Measurements from ENCODE around the gene RREB1. TPM values are rescaled to one million over a fixed set of nuclear protein-coding genes. Genes with fewer than 3 reads are reported as not detected.

The RREB1 gene
- total RNA-seq, 1 donor from 2014 or later = 67.7 TPM

GRCh38 chr6:7228662-7229375, 121.1 kb downstream of the RREB1 start:
- Mint-ChIP-seq H3K27ac (no peak overlapping the region), H3K4me1 (peaks cover 10% of the 10 kb centered on the region), H3K36me3 (ENCODE audit: low read depth) (peaks cover 84% of the 10 kb centered on the region), H3K27me3 (no peaks in the 10 kb centered on the region), H3K4me3 (no peak overlapping the region), H3K9me3 (no peaks in the 10 kb centered on the region)
- DNase-seq (no peak), ATAC-seq (ENCODE audit: low read depth) (no peak)
- CTCF ChIA-PET = no interaction called here
- POLR2A ChIA-PET = no interaction called here
- intact Hi-C loops (cut with micrococcal nuclease) = no loop called here
- TF ChIP-seq CTCF (IDR thresholded peaks at IDR 0.05) = no peak

- Mint-ChIP-seq H3K9me3 (no peaks in the 10 kb centered on the region), H3K4me3 (no peak overlapping the region), H3K27ac (no peak overlapping the region), H3K36me3 (ENCODE audit: low read depth) (peaks cover 83% of the 10 kb centered on the region), H3K27me3 (no peaks in the 10 kb centered on the region), H3K4me1 (peaks cover 13% of the 10 kb centered on the region)
- intact Hi-C loops (cut with micrococcal nuclease) = no loop called here
- ChIA-PET POLR2A (no interaction called here), CTCF (no interaction called here)
- DNase-seq (no peak), ATAC-seq (ENCODE audit: low read depth) (no peak)
- no peak for TF ChIP-seq CTCF (IDR thresholded peaks at IDR 0.05)
These were observed 121.9 kb downstream of the RREB1 start for GRCh38 chr6:7229376-7230326.

GRCh38 chr6:7230327-7230691, 122.5 kb downstream of the RREB1 start:
- ChIA-PET POLR2A (no interaction called here), CTCF (no interaction called here)
- no peaks in the 10 kb centered on the region for H3K9me3 Mint-ChIP-seq
- intact Hi-C loops (cut with micrococcal nuclease) = no loop called here
- H3K4me3 Mint-ChIP-seq = no peak overlapping the region
- DNase-seq = no peak
- no peaks in the 10 kb centered on the region for H3K27me3 Mint-ChIP-seq
- H3K4me1 Mint-ChIP-seq = peaks cover 14% of the 10 kb centered on the region
- ATAC-seq (ENCODE audit: low read depth) = no peak
- no peak overlapping the region for H3K27ac Mint-ChIP-seq
- no peak for TF ChIP-seq CTCF (IDR thresholded peaks at IDR 0.05)
- peaks cover 83% of the 10 kb centered on the region for H3K36me3 Mint-ChIP-seq (ENCODE audit: low read depth)

- ATAC-seq (ENCODE audit: low read depth) (no peak), DNase-seq (no peak)
- no peak for TF ChIP-seq CTCF (IDR thresholded peaks at IDR 0.05)
- ChIA-PET POLR2A (no interaction called here), CTCF (no interaction called here)
- Mint-ChIP-seq H3K36me3 (ENCODE audit: low read depth) (peaks cover 83% of the 10 kb centered on the region), H3K4me3 (no peak overlapping the region), H3K27ac (no peak overlapping the region), H3K4me1 (peaks cover 22% of the 10 kb centered on the region), H3K9me3 (no peaks in the 10 kb centered on the region), H3K27me3 (no peaks in the 10 kb centered on the region)
- intact Hi-C loops (cut with micrococcal nuclease) = no loop called here
These were observed 123.4 kb downstream of the RREB1 start for GRCh38 chr6:7230956-7231713.

GRCh38 chr6:7232351-7232750, 124.6 kb downstream of the RREB1 start:
- Mint-ChIP-seq H3K36me3 (ENCODE audit: low read depth) (peaks cover 77% of the 10 kb centered on the region), H3K27me3 (no peaks in the 10 kb centered on the region), H3K27ac (no peak overlapping the region), H3K4me1 (peaks cover 32% of the 10 kb centered on the region), H3K4me3 (no peak overlapping the region), H3K9me3 (no peaks in the 10 kb centered on the region)
- ChIA-PET CTCF (no interaction called here), POLR2A (no interaction called here)
- DNase-seq (no peak), ATAC-seq (ENCODE audit: low read depth) (no peak)
- TF ChIP-seq CTCF (IDR thresholded peaks at IDR 0.05) = no peak
- intact Hi-C loops (cut with micrococcal nuclease) = no loop called here
